H9 (cell line): ENCODE data around the gene CAVIN3. TPM values are rescaled to one million over a fixed set of nuclear protein-coding genes. Genes with fewer than 3 reads are reported as not detected.

Experiments used
- DNase-seq: peaks from one replicate; pipeline ENCODE4 v3.0.0-alpha.2; 2017
- H2AFZ ChIP-seq: one replicate; pipeline ENCODE4 v1.6.1; 2013; ENCODE audit warnings: mild to moderate bottlenecking, low read length, control low read depth, moderate library complexity
- H2AK5ac ChIP-seq: 2 replicates; pipeline ENCODE4 v1.6.1; 2013; ENCODE audit warnings: low read length, control low read depth, mixed read lengths; ENCODE audit not compliant: insufficient read length
- H2BK120ac ChIP-seq: one replicate; pipeline ENCODE4 v1.6.1; 2013; ENCODE audit warnings: low read depth, mild to moderate bottlenecking, low read length, control low read depth, inconsistent platforms; ENCODE audit not compliant: poor library complexity, severe bottlenecking
- H2BK12ac ChIP-seq: 2 replicates; pipeline ENCODE4 v1.6.1; 2013; ENCODE audit warnings: low read length, control low read depth, mixed read lengths, low read depth; ENCODE audit not compliant: insufficient read length
- H2BK15ac ChIP-seq: 2 replicates; pipeline ENCODE4 v1.6.1; 2013; ENCODE audit warnings: low read depth, low read length, control low read depth
- H2BK20ac ChIP-seq: one replicate; pipeline ENCODE4 v1.6.1; 2013; ENCODE audit warnings: low read depth, mild to moderate bottlenecking, low read length, control low read depth, inconsistent platforms; ENCODE audit not compliant: poor library complexity, severe bottlenecking
- H2BK5ac ChIP-seq: 2 replicates; pipeline ENCODE4 v1.6.1; 2013; ENCODE audit warnings: low read length, control low read depth, mixed read lengths; ENCODE audit not compliant: insufficient read length
- H3K14ac ChIP-seq: 2 replicates; pipeline ENCODE4 v1.6.1; 2013; ENCODE audit warnings: low read length, control low read depth; ENCODE audit not compliant: insufficient read depth
- H3K18ac ChIP-seq: 2 replicates; pipeline ENCODE4 v1.6.1; 2013; ENCODE audit warnings: low read depth, mild to moderate bottlenecking, mixed read lengths, low read length, control low read depth; ENCODE audit not compliant: insufficient read length
- H3K23ac ChIP-seq: 2 replicates; pipeline ENCODE4 v1.6.1; 2013; ENCODE audit warnings: low read length, control low read depth, mixed read lengths, low read depth; ENCODE audit not compliant: insufficient read length
- H3K23me2 ChIP-seq: 2 replicates; pipeline ENCODE4 v1.6.1; 2013; ENCODE audit warnings: low read depth, mild to moderate bottlenecking, mixed read lengths, low read length, control low read depth; ENCODE audit not compliant: insufficient read length, poor library complexity, severe bottlenecking
- H3K27ac ChIP-seq: 2 replicates; pipeline ENCODE4 v1.5.1; 2013; ENCODE audit warnings: low read length, control low read depth, mixed read lengths, low read depth; ENCODE audit not compliant: insufficient read length
- H3K27me3 ChIP-seq: 2 replicates; pipeline ENCODE4 v1.6.1; 2013; ENCODE audit warnings: low read length, control low read depth, inconsistent platforms; ENCODE audit not compliant: insufficient read depth
- H3K4ac ChIP-seq: 2 replicates; pipeline ENCODE4 v1.6.1; 2013; ENCODE audit warnings: low read depth, mild to moderate bottlenecking, control low read depth, inconsistent platforms, low read length, moderate library complexity
- H3K4me1 ChIP-seq: 2 replicates; pipeline ENCODE4 v1.6.1; 2013; ENCODE audit warnings: low read length, control low read depth, inconsistent platforms; ENCODE audit not compliant: insufficient read depth
- H3K4me2 ChIP-seq: 2 replicates; pipeline ENCODE4 v1.6.1; 2013; ENCODE audit warnings: low read length, control low read depth, mixed read lengths; ENCODE audit not compliant: insufficient read length, insufficient read depth
- H3K56ac ChIP-seq: 2 replicates; pipeline ENCODE4 v1.6.1; 2013; ENCODE audit warnings: low read depth, mild to moderate bottlenecking, mixed read lengths, low read length, control low read depth; ENCODE audit not compliant: insufficient read length
- H3K79me1 ChIP-seq: 2 replicates; pipeline ENCODE4 v1.6.1; 2013; ENCODE audit warnings: low read depth, mild to moderate bottlenecking, moderate library complexity, low read length, control low read depth, inconsistent platforms; ENCODE audit not compliant: insufficient read depth, poor library complexity, severe bottlenecking
- H3K79me2 ChIP-seq: 2 replicates; pipeline ENCODE4 v1.6.1; 2013; ENCODE audit warnings: low read length, control low read depth, inconsistent platforms; ENCODE audit not compliant: insufficient read depth
- H3K9ac ChIP-seq: 2 replicates; pipeline ENCODE4 v1.6.1; 2013; ENCODE audit warnings: low read length, control low read depth, mixed read lengths; ENCODE audit not compliant: insufficient read length; ENCODE audit errors: extremely low read depth
- H3K9me3 ChIP-seq: one replicate; pipeline ENCODE4 v1.6.1; 2013; ENCODE audit warnings: low read depth, low read length, inconsistent platforms; ENCODE audit not compliant: control insufficient read depth
- H3T11ph ChIP-seq: one replicate; pipeline ENCODE4 v1.6.1; 2013; ENCODE audit warnings: mild to moderate bottlenecking, low read length, control low read depth, inconsistent platforms
- H4K20me1 ChIP-seq: one replicate; pipeline ENCODE4 v1.6.1; 2013; ENCODE audit not compliant: control insufficient read depth, insufficient read length, insufficient read depth
- H4K5ac ChIP-seq: 2 replicates; pipeline ENCODE4 v1.6.1; 2013; ENCODE audit warnings: low read depth, mild to moderate bottlenecking, mixed read lengths, low read length, control low read depth; ENCODE audit not compliant: insufficient read length
- H4K8ac ChIP-seq: replicated peaks from 2 replicates; pipeline ENCODE4 v1.6.1; 2013; ENCODE audit warnings: low read length, control low read depth, mixed read lengths, low read depth; ENCODE audit not compliant: insufficient read length
- H4K91ac ChIP-seq: 2 replicates; pipeline ENCODE4 v1.6.1; 2013; ENCODE audit warnings: low read depth, mild to moderate bottlenecking, moderate library complexity, mixed read lengths, low read length, control low read depth; ENCODE audit not compliant: insufficient read length
- H3K27ac Mint-ChIP-seq, 3 experiments: 2 replicates in 2 of 3; 3 replicates in 1 of 3; pipeline ENCODE4 v1.8.0; 2020 to 2021; ENCODE audit warnings: mixed read lengths in 3 of 3, mild to moderate bottlenecking in 1 of 3, moderate library complexity in 1 of 3
- H3K27me3 Mint-ChIP-seq: 2 replicates; pipeline ENCODE4 v1.8.0; 2021; ENCODE audit warnings: low read depth, mild to moderate bottlenecking, moderate library complexity, mixed read lengths
- H3K36me3 Mint-ChIP-seq, 3 experiments: 2 replicates in 2 of 3; 3 replicates in 1 of 3; pipeline ENCODE4 v1.8.0; 2020 to 2021; ENCODE audit warnings: low read depth in 3 of 3, mixed read lengths in 3 of 3; ENCODE audit not compliant: insufficient read depth in 1 of 3
- H3K4me1 Mint-ChIP-seq, 2 experiments: 2 replicates each; pipeline ENCODE4 v1.8.0; 2020; ENCODE audit warnings: mixed read lengths in 2 of 2
- H3K4me3 Mint-ChIP-seq, 2 experiments: 2 replicates in 1 of 2; 3 replicates in 1 of 2; pipeline ENCODE4 v1.8.0; 2020 to 2021; ENCODE audit warnings: mild to moderate bottlenecking in 2 of 2, mixed read lengths in 2 of 2, moderate library complexity in 1 of 2
- H3K9me3 Mint-ChIP-seq, 2 experiments: 2 replicates in 1 of 2; 3 replicates in 1 of 2; pipeline ENCODE4 v1.8.0; 2020; ENCODE audit warnings: mild to moderate bottlenecking in 2 of 2, mixed read lengths in 2 of 2, moderate library complexity in 1 of 2
- CTCF ChIP-seq: fragments of 200-600 bp; sonication (generic); conservative IDR thresholded peaks from 3 replicates; pipeline ENCODE4 v1.8.0; 2021; ENCODE audit warnings: antibody characterized with exemption, mild to moderate bottlenecking
- WGBS: extraction: QIAGEN DNeasy Blood & Tissue Kit; methylation state at CpG from one replicate; pipeline ENCODE4 v1.1.7; 2013; ENCODE audit warnings: missing lambda C conversion rate, low lambda C conversion rate, mixed read lengths; ENCODE audit not compliant: insufficient read length; ENCODE audit errors: extremely low coverage; 5-methylcytosine and 5-hydroxymethylcytosine counted together
- total RNA-seq: library from RNA; stranded (reverse); gene quantifications from 2 replicates; pipeline ENCODE4 v1.2.1, GENCODE V29; 2021

The CAVIN3 gene
- total RNA-seq, 1 experiment from 2014 or later, result 60.0 TPM

- Histone ChIP-seq H3K4me1 (peaks cover 3% of the 10 kb centered on the region; the same call in 1 of the 2 replicates), H3K56ac (no peak overlapping the region), H3K27ac (no peak overlapping the region), H3K79me1 (no peaks in the 10 kb centered on the region), H3K9me3 (no peaks in the 10 kb centered on the region), H2BK20ac (no peak overlapping the region), H3K27me3 (no peaks in the 10 kb centered on the region), H3T11ph (no peak overlapping the region), H3K18ac (no peak overlapping the region), H4K5ac (no peak overlapping the region), H3K14ac (no peak overlapping the region), H2BK5ac (no peak overlapping the region), H3K23me2 (no peaks in the 10 kb centered on the region), H3K4me2 (no peak overlapping the region), H3K9ac (no peak overlapping the region), H2BK15ac (no peak overlapping the region), H3K4ac (no peak overlapping the region), H3K23ac (no peak overlapping the region), H4K8ac (no peak overlapping the region), H4K20me1 (no peaks in the 10 kb centered on the region), H2BK120ac (no peak overlapping the region), H4K91ac (no peak overlapping the region), H2BK12ac (no peak overlapping the region), H3K79me2 (no peaks in the 10 kb centered on the region), H2AFZ (no peak overlapping the region), H2AK5ac (no peak overlapping the region)
- peak overlapping the region in 2 of 3 experiments; percentile 4 to 53; a peak in 2 of 7 replicates for H3K27ac Mint-ChIP-seq
- peaks cover 65 to 79% of the 10 kb centered on the region in 2 experiments for H3K4me1 Mint-ChIP-seq
- H3K9me3 Mint-ChIP-seq, result no peaks in the 10 kb centered on the region
- no peak overlapping the region for H3K4me3 Mint-ChIP-seq
- TF ChIP-seq CTCF, result peak; percentile 94
- DNase-seq, result peak; percentile 93
- WGBS, result no CpG with 5 or more reads among the region's 4 CpGs
- H3K27me3 Mint-ChIP-seq, result peaks cover 13% of the 10 kb centered on the region
- H3K36me3 Mint-ChIP-seq, result no peaks in the 10 kb centered on the region
Observed at GRCh38 chr11:6298605-6299004, 21.7 kb downstream of the CAVIN3 start.
